Sigmoid colon (tissue), 7 donors: Measurements from ENCODE around the gene ZCCHC10. TPM values are rescaled to one million over a fixed set of nuclear protein-coding genes. Genes with fewer than 3 reads are reported as not detected.
"Not testable (repeated sequence)": the region's sequence is repeated elsewhere in the genome, so short reads cannot be mapped to it uniquely, and the experiment has no call there.

Experiments
- DNase-seq: peaks from one replicate; pipeline ENCODE4 v3.0.0-alpha.2; 2019
- H3K27ac ChIP-seq, 4 donors: fragments of 200-600 bp; sonication (generic); one replicate each; pipeline ENCODE4 v1.5.1; 2016 to 2019; ENCODE audit warnings: mild to moderate bottlenecking in 1 of 4
- H3K27me3 ChIP-seq, 3 donors: fragments of 200-600 bp; sonication (generic); one replicate each; pipeline ENCODE4 v1.5.1; 2019; ENCODE audit warnings: mild to moderate bottlenecking in 1 of 3
- H3K36me3 ChIP-seq, 4 donors: fragments of 200-600 bp; sonication (generic); one replicate each; pipeline ENCODE4 v1.5.1; 2016 to 2019
- H3K4me1 ChIP-seq, 4 donors: fragments of 200-600 bp; sonication (generic); one replicate each; pipeline ENCODE4 v1.5.1; 2017 to 2019
- H3K4me3 ChIP-seq, 4 donors: fragments of 200-600 bp; sonication (generic); one replicate each; pipeline ENCODE4 v1.5.1; 2017 to 2019; ENCODE audit warnings: mild to moderate bottlenecking in 2 of 4, moderate library complexity in 1 of 4
- H3K9me3 ChIP-seq, 4 donors: fragments of 200-600 bp in 3 of 4; sonication (generic) in 3 of 4; one replicate each; pipeline versions ENCODE4 v1.5.1 to v1.6.1; 2013 to 2019
- CTCF ChIP-seq, 4 experiments: fragments of 450-650 bp in 3 of 4; fragments of 200-600 bp in 1 of 4; IDR thresholded peaks; one replicate each; pipeline ENCODE4 v1.5.1; 2016 to 2019; ENCODE audit warnings: antibody characterized with exemption in 4 of 4, mild to moderate bottlenecking in 3 of 4, moderate library complexity in 2 of 4
- EP300 ChIP-seq, 4 donors: sonication (generic); formaldehyde crosslinking; IDR thresholded peaks; one replicate each; pipeline ENCODE4 v1.6.1; 2017; ENCODE audit warnings: antibody characterized with exemption in 4 of 4
- POLR2A ChIP-seq, 2 donors: fragments of 450-650 bp; IDR thresholded peaks; one replicate each; pipeline ENCODE4 v1.6.1; 2016; ENCODE audit warnings: antibody characterized with exemption in 2 of 2, mild to moderate bottlenecking in 2 of 2, moderate library complexity in 2 of 2
- POLR2AphosphoS5 ChIP-seq, 4 donors: sonication (generic); formaldehyde crosslinking; IDR thresholded peaks; one replicate each; pipeline ENCODE4 v1.6.1; 2017; ENCODE audit warnings: antibody characterized with exemption in 4 of 4
- WGBS, 2 donors: extraction: QIAGEN DNeasy Blood & Tissue Kit; methylation state at CpG; one replicate each; pipeline ENCODE4 v1.1.7; 2013; 5-methylcytosine and 5-hydroxymethylcytosine counted together
- intact Hi-C: fragments of 100-400 bp; cut with DNase I; formaldehyde crosslinking; loops from one replicate; pipeline ENCODE4 v1.15.1; 2023
- polyA plus RNA-seq, 3 donors: library from polyadenylated mRNA; stranded (reverse); fragments of 200-250 nt; gene quantifications; one replicate each; pipeline ENCODE4 v1.2.3, GENCODE V29; 2013
- total RNA-seq, 4 donors: library from RNA; depleted of rRNA; stranded (reverse); fragments of >200 nt; gene quantifications; one replicate each; pipeline ENCODE4 v1.1.0, GENCODE V29; 2016
- donor health status: healthy with polysubstance abuse.
- donor health status: Bipolar disorder and iron deficiency.
- donor health status: healthy.

ZCCHC10 gene
- total and polyA plus RNA-seq, 7 donors = 15.0 to 57.1 (median 18.9) TPM

DNA sequence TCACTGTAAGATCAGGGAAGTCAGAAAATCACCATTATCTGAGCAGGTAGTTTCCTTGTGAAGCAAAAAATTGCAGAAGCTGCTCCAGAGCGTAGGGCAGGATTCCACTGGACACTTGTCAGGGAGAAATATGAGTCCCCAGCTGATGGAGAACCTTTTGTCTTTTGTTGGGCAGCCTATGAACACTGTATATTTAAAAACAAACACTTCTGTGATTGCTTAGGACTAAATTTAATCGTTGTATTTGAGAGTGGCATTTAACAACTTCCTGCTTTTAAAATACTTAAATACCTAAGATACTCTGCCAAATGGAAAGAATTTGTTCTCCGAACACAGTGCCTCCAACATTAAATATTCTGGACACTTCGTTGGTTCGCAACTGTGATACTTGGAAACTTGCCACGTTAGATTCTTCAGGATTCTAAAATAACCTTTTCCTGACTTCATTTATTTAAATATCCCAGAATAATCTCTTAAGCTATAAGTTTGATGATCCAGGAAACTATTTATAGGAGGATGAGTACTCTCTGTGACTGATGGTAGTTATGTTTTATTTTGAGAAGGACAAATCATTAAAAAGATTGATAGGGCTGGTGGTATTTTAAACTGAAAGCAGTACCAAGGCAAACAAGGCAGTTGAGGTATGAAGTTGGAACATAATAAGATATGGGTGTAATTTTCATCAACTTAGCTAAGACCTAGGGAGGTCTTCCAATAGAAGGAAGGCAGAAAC, 22.8 kb upstream of the ZCCHC10 start:
- H3K4me1 ChIP-seq = peaks cover 0 to 44% (median 39%) of the 10 kb centered on the region in 4 donors
- DNase-seq = no peak
- peak overlapping the region; percentile 24 to 100 (median 98) for H3K27ac ChIP-seq
- H3K36me3 ChIP-seq = no peaks in the 10 kb centered on the region
- no peak overlapping the region for H3K4me3 ChIP-seq
- intact Hi-C loops = no loop called here
- no peaks in the 10 kb centered on the region for H3K27me3 ChIP-seq
- TF ChIP-seq CTCF (IDR thresholded peaks at IDR 0.05) (no peak), POLR2AphosphoS5 (IDR thresholded peaks at IDR 0.05) (peak in 2 of 4 donors; percentile 9 to 11)
- WGBS, 2 donors = 35 to 57% methylated on average over 6 of the region's 6 CpGs
- H3K9me3 ChIP-seq = no peaks in the 10 kb centered on the region

DNA sequence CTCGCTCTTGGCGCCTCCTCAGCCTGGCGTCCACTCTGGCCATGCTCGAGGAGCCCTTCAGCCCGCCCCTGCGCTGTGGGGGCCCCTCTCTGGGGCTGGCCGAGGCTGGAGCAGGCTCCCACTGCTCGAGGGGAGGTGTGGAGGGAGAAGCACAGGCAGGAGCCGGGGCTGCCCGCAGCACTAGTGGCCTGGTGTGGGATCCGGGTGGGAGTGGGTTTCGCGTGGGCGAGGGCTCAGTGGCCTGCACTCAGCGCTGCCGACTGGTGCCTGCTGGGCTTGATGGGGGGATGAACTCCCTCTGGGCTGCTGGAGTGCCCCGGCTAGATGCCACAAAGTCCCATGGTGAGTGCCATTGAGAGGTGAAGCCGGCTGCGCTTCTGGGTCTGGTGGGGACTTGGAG, 21.1 kb upstream of the ZCCHC10 start:
- DNase-seq = no peak
- H3K27me3 ChIP-seq = no peaks in the 10 kb centered on the region
- intact Hi-C loops = no loop called here
- peak overlapping the region in 2 of 4 donors; percentile 11 to 98 for H3K27ac ChIP-seq
- TF ChIP-seq POLR2AphosphoS5 (IDR thresholded peaks at IDR 0.05) (no peak), CTCF (IDR thresholded peaks at IDR 0.05) (no peak), POLR2A (IDR thresholded peaks at IDR 0.05) (no peak), EP300 (IDR thresholded peaks at IDR 0.05) (no peak)
- WGBS, 2 donors = 96 to 97% methylated on average over 19 of the region's 19 CpGs
- H3K4me3 ChIP-seq = no peak overlapping the region
- H3K9me3 ChIP-seq = no peaks in the 10 kb centered on the region
- no peaks in the 10 kb centered on the region for H3K36me3 ChIP-seq
- peaks cover 0 to 29% (median 26%) of the 10 kb centered on the region in 4 donors for H3K4me1 ChIP-seq

GRCh38 chr5:133046560-133046959, 20.2 kb upstream of the ZCCHC10 start:
- intact Hi-C loops = not testable (repeated sequence)

DNA sequence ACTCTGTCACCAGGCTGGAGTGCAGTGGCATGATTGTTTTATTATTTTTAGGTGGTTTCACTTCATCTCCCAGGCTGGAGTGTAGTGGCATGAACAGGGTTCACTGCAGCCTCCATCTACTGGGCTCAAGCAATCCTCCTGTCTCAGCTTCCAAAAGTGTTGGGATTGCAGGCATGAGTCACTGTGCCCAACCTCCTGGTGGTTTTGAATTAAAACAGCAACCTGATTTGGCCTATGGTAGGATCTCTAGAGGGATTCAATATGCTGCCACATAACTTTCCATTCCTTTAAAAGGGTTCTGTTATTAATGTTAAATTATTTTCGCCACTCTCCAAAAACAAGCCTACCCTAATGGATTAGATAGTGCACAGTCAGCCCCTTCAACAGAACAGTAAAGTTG, 15.6 kb upstream of the ZCCHC10 start:
- H3K4me1 ChIP-seq = peaks cover 0 to 4% (median 0%) of the 10 kb centered on the region in 4 donors
- H3K9me3 ChIP-seq = no peaks in the 10 kb centered on the region
- no peak for TF ChIP-seq POLR2A (IDR thresholded peaks at IDR 0.05)
- TF ChIP-seq EP300 (IDR thresholded peaks at IDR 0.05) = no peak
- no peak for TF ChIP-seq CTCF (IDR thresholded peaks at IDR 0.05)
- TF ChIP-seq POLR2AphosphoS5 (IDR thresholded peaks at IDR 0.05) = no peak
- DNase-seq = no peak
- no peaks in the 10 kb centered on the region for H3K36me3 ChIP-seq
- no peak overlapping the region for H3K4me3 ChIP-seq
- intact Hi-C loops = no loop called here
- WGBS, 2 donors = 89 to 93% methylated on average over 1 of the region's 1 CpG
- no peak overlapping the region for H3K27ac ChIP-seq
- H3K27me3 ChIP-seq = no peaks in the 10 kb centered on the region

More at GRCh38 chr5:133046560-133046959, 20.2 kb upstream of the ZCCHC10 start:
- not testable (repeated sequence) for H3K36me3 ChIP-seq, H3K27me3 ChIP-seq, DNase-seq, H3K9me3 ChIP-seq, H3K4me3 ChIP-seq
- 84 to 91% methylated on average over 8 of the region's 8 CpGs for WGBS, 2 donors
- Histone ChIP-seq H3K4me1 (peaks cover 0 to 29% (median 26%) of the 10 kb centered on the region in 4 donors), H3K27ac (peak overlapping the region in 1 of 4 donors; percentile 11)

GRCh38 chr5:133041157-133041784, 14.9 kb upstream of the ZCCHC10 start:
- intact Hi-C loops = no loop called here
- Histone ChIP-seq H3K27ac (no peak overlapping the region), H3K4me3 (no peak overlapping the region), H3K27me3 (no peaks in the 10 kb centered on the region), H3K4me1 (no peaks in the 10 kb centered on the region), H3K9me3 (no peaks in the 10 kb centered on the region), H3K36me3 (no peaks in the 10 kb centered on the region)
- TF ChIP-seq POLR2A (IDR thresholded peaks at IDR 0.05) (no peak), EP300 (IDR thresholded peaks at IDR 0.05) (no peak), CTCF (IDR thresholded peaks at IDR 0.05) (no peak), POLR2AphosphoS5 (IDR thresholded peaks at IDR 0.05) (no peak)
- WGBS, 2 donors = 91 to 93% methylated on average over 3 of the region's 3 CpGs
- DNase-seq = no peak

- H3K36me3 ChIP-seq, DNase-seq, H3K9me3 ChIP-seq, intact Hi-C loops, H3K4me1 ChIP-seq, H3K4me3 ChIP-seq, H3K27ac ChIP-seq, H3K27me3 ChIP-seq: not testable (repeated sequence)
- WGBS, 2 donors = 81 to 89% methylated on average over 6 of the region's 6 CpGs
Observed at GRCh38 chr5:133036677-133037076, 10.3 kb upstream of the ZCCHC10 start.
